Left cardiac atrium (tissue), 4 donors: ENCODE data around the gene PARP6. TPM values are rescaled to one million over a fixed set of nuclear protein-coding genes. Genes with fewer than 3 reads are reported as not detected.

Experiments
- ATAC-seq, 2 donors: fragments of 200-7000 bp; cut with Tn5 transposase; one replicate each; pipeline ENCODE4 v1.9.1; 2020; ENCODE audit warnings: mild to moderate bottlenecking in 2 of 2, moderate library complexity in 2 of 2
- DNase-seq: peaks from one replicate; pipeline ENCODE4 v3.0.0-alpha.2; 2020
- intact Hi-C, 2 donors: fragments of 100-400 bp; cut with DNase I; formaldehyde crosslinking; loops; one replicate each; pipeline versions ENCODE4 v1.14.1 to v1.15.1; 2022 to 2023
- total RNA-seq, 2 donors: library from RNA; stranded (reverse); fragmentation: NEBNext Ultra II Directional; extraction: Animal tissue kit (Norgen Biotek cat#: 25700); gene quantifications; one replicate each; pipeline ENCODE4 v1.2.1, GENCODE V29; 2021
- donor health status: DM: no; HTN: yes; CAD: no.
- donor health status: DM: no; HTN: yes; CAD: no; lungs with severe emphysema.
- donor health status: DM: yes; HTN: yes; CAD: no.
- donor health status: Dilated cardiomyopathy.

The PARP6 gene
- total RNA-seq, 2 donors from 2014 or later = 30.4 to 36.0 TPM

DNA sequence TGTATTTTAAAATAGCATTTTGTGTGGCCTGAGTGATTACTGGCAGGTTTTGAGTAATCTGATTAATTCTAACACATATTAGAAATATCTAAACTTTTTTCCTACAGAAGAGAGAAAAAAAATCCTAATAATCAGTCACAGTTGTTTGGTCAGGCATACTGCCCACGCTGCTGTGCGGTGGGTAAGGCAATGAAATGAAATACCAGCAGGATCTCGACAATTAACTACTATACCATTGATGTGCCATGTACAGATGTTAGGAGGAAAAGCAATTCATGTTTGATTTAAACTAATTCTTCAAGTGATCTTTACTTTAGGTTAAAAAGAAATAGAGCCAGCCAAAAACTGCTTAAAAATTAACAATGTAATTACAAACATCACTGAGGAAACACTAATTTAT is 79.9 kb downstream of the PARP6 start:
- intact Hi-C loops = no loop called here
- no peak for ATAC-seq
- no peak for DNase-seq

Other genes starting within 250 kb of the PARP6 start
- gene MYO9A, start 154.4 kb downstream of the PARP6 start, total RNA-seq = 10 to 100 TPM; 30.3 to 31.8 TPM
- 1 to 10 TPM; 3.6 to 4.7 TPM for gene SENP8, start 154.2 kb downstream of the PARP6 start, total RNA-seq
- gene GRAMD2A, start 74.8 kb downstream of the PARP6 start, total RNA-seq = not detected
- 1,000 to 10,000 TPM in 1 of 2 donors, 100 to 1,000 TPM in 1; 881 to 1,100 TPM for gene PKM, start 41.4 kb downstream of the PARP6 start, total RNA-seq
- gene CELF6, start 47.6 kb upstream of the PARP6 start, total RNA-seq = 1 to 10 TPM in 1 of 2 donors, under 1 TPM in 1; 0.86 to 1.0 TPM
- gene HEXA, start 103.5 kb upstream of the PARP6 start, total RNA-seq = 10 to 100 TPM; 78.2 to 82.3 TPM
- gene TMEM202, start 125.8 kb upstream of the PARP6 start, total RNA-seq = not detected
- gene ARIH1, start 201.8 kb upstream of the PARP6 start, total RNA-seq = 100 to 1,000 TPM; 141 to 142 TPM